GM21529 (cell line): ENCODE measurements around the gene EXOC6B.

Source experiments
- ATAC-seq: cut with Tn5 transposase; IDR thresholded peaks from one replicate; pipeline ENCODE4 v1.9.1; 2021; ENCODE audit not compliant: unreplicated experiment

Gene EXOC6B

GRCh38 chr2:72128059-72128842, 697.6 kb downstream of the EXOC6B start:
- ATAC-seq: no peak

- ATAC-seq: no peak
These were observed 698.3 kb downstream of the EXOC6B start for GRCh38 chr2:72127401-72128058.

- no peak for ATAC-seq
These were observed 699.4 kb downstream of the EXOC6B start for GRCh38 chr2:72126186-72127100.
